Activated CD8-positive, alpha-beta T cell treated with anti-CD3 and anti-CD28 coated beads, Interleukin-2, amount 10 ng/mL, durations not matched to agents 7 days and 5 days (primary cell): ENCODE measurements around the gene SRSF6. TPM values are rescaled to one million over a fixed set of nuclear protein-coding genes. Genes with fewer than 3 reads are reported as not detected.

Experiments used
- ATAC-seq: fragments of 150-1000 bp; cut with Tn5 transposase; one replicate; pipeline ENCODE4 v1.10.0; 2021; ENCODE audit warnings: moderate library complexity
- CTCF ChIA-PET: fragments of 350-600 bp; sonication (Branson Sonifier 250); formaldehyde crosslinking; loops from one replicate; lab custom pipeline; 2021; ENCODE audit warnings: antibody characterized with exemption; lab: Charles Lee
- POLR2A ChIA-PET: fragments of 350-600 bp; sonication (Branson Sonifier 250); formaldehyde crosslinking; loops from one replicate; lab custom pipeline; 2021; ENCODE audit warnings: antibody characterized with exemption; lab: Charles Lee
- DNase-seq: peaks from one replicate; pipeline ENCODE4 v3.0.0-alpha.2; 2020
- H3K27ac Mint-ChIP-seq: one replicate; pipeline ENCODE4 v1.8.0; 2021; ENCODE audit warnings: mild to moderate bottlenecking, mixed read lengths
- H3K27me3 Mint-ChIP-seq: one replicate; pipeline ENCODE4 v1.8.0; 2021; ENCODE audit warnings: low read depth, mixed read lengths
- H3K36me3 Mint-ChIP-seq: one replicate; pipeline ENCODE4 v1.8.0; 2021; ENCODE audit warnings: low read depth, mixed read lengths
- H3K4me1 Mint-ChIP-seq: one replicate; pipeline ENCODE4 v1.8.0; 2021; ENCODE audit warnings: low read depth, mixed read lengths
- H3K4me3 Mint-ChIP-seq: one replicate; pipeline ENCODE4 v1.8.0; 2021; ENCODE audit warnings: mild to moderate bottlenecking, mixed read lengths
- H3K9me3 Mint-ChIP-seq: one replicate; pipeline ENCODE4 v1.8.0; 2022; ENCODE audit warnings: mixed read lengths; ENCODE audit not compliant: insufficient read depth
- total RNA-seq, 2 experiments: library from RNA; stranded (reverse); gene quantifications; one replicate each; pipeline ENCODE4 v1.2.3, GENCODE V29; 2021

SRSF6 gene
- total RNA-seq, 2 experiments from 2014 or later: 141 to 142 TPM

DNA sequence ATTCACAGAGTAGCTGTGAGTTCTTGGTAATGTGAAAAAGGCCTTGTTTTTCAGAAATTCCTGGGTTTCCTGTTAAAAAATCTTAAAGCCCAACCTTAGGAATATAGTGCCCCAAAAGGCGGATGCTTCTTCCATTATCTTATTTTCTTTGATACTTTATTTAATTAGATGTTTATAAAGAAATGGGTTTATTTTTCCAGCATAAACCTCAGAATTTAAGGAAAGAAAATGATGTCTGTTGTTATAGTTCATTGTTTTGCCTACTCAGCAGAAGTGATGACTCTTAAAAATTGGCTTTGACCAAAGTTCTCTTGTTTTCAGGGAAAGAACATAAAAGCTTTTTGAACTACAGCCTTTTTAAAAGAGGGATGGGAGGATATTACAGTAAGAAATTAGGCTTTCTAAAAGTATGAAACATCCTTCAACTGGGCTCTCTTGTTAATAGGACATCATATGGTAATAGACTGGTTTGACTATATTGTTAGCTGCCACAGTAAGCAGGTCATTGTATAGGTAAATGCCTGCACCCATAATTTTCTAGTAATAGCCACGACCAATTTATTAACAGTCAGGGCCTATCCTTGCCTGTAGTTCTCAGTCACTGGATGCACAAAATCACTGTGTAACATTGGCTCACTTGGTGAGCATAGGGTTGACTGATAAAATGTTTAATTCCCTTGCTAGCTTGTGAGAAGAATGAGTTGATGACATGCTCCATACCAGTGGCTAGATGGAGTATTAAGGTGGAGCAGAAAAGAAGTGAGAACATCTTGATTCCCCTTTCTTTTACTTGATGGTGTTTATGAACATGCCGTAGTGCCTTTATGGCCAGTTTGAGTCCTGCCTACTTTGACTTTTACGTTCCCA is 5.2 kb downstream of the SRSF6 start:
- ATAC-seq (no peak), DNase-seq (no peak)
- Mint-ChIP-seq H3K27me3 (no peaks in the 10 kb centered on the region), H3K36me3 (peaks cover 75% of the 10 kb centered on the region), H3K27ac (no peak overlapping the region), H3K4me1 (peaks cover 30% of the 10 kb centered on the region), H3K4me3 (no peak overlapping the region), H3K9me3 (no peaks in the 10 kb centered on the region)
- POLR2A ChIA-PET: no interaction called here
- CTCF ChIA-PET: no interaction called here

- CTCF ChIA-PET: no interaction called here
- POLR2A ChIA-PET: no interaction called here
- no peak for DNase-seq
- no peak for ATAC-seq
- H3K9me3 Mint-ChIP-seq: no peaks in the 10 kb centered on the region
- H3K27ac Mint-ChIP-seq: no peak overlapping the region
- H3K27me3 Mint-ChIP-seq: no peaks in the 10 kb centered on the region
- peaks cover 75% of the 10 kb centered on the region for H3K36me3 Mint-ChIP-seq
- peaks cover 30% of the 10 kb centered on the region for H3K4me1 Mint-ChIP-seq
- H3K4me3 Mint-ChIP-seq: no peak overlapping the region
These were observed 6.0 kb downstream of the SRSF6 start for GRCh38 chr20:43463527-43464218.

DNA sequence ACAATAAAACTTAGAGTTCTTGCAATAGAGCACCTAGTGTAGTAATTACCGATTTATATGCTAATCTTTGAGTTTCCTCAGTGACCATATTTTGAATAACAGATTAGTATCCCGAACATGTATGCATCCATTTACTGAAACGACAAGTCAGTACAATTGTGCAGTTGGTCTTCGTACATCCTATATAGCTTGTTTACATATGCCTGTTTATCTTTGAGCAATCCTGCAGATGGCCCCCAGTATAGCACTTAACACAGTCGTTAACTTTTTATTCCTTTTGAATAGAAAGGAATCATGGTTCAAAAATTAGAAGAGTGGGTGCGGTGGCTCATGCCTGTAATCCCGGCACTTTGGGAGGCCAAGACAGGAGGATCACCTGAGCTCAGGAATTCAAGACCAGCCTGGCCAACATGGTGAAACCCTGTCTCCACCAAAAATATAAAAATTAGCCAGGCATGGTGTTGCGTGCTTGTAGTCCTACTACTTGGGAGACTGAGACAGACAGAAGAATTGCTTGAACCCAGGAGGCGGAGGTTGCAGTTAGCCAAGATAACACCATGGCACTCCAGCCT is 6.6 kb downstream of the SRSF6 start:
- no peak overlapping the region for H3K27ac Mint-ChIP-seq
- peaks cover 69% of the 10 kb centered on the region for H3K36me3 Mint-ChIP-seq
- ChIA-PET POLR2A (no interaction called here), CTCF (no interaction called here)
- ATAC-seq (no peak), DNase-seq (no peak)
- H3K4me3 Mint-ChIP-seq: no peak overlapping the region
- H3K27me3 Mint-ChIP-seq: no peaks in the 10 kb centered on the region
- H3K9me3 Mint-ChIP-seq: no peaks in the 10 kb centered on the region
- H3K4me1 Mint-ChIP-seq: peaks cover 25% of the 10 kb centered on the region

- Mint-ChIP-seq H3K36me3 (peaks cover 61% of the 10 kb centered on the region), H3K4me3 (no peak overlapping the region), H3K27ac (no peak overlapping the region), H3K27me3 (no peaks in the 10 kb centered on the region), H3K9me3 (no peaks in the 10 kb centered on the region), H3K4me1 (peaks cover 13% of the 10 kb centered on the region)
- no peak for DNase-seq
- ChIA-PET CTCF (interaction anchor here (1.0 kb wide), 1 partner anchor 17 kb away, joined by 4 read pairs; no protein-coding TSS in a partner anchor), POLR2A (interaction anchor here (1.6 to 2.2 kb wide), 3 partner anchors 8 to 104 kb away, joined by 4 to 12 read pairs (median 7); partner anchors contain the start of gene SRSF6)
- ATAC-seq: peak; percentile 12
These were observed 7.9 kb downstream of the SRSF6 start for GRCh38 chr20:43465625-43465943.

GRCh38 chr20:43467589-43467988 is 9.9 kb downstream of the SRSF6 start:
- H3K9me3 Mint-ChIP-seq: no peaks in the 10 kb centered on the region
- no peaks in the 10 kb centered on the region for H3K27me3 Mint-ChIP-seq
- no peak overlapping the region for H3K4me3 Mint-ChIP-seq
- POLR2A ChIA-PET: no interaction called here
- H3K4me1 Mint-ChIP-seq: peaks cover 3% of the 10 kb centered on the region
- no peak overlapping the region for H3K27ac Mint-ChIP-seq
- DNase-seq: no peak
- CTCF ChIA-PET: interaction anchor here (1.7 kb wide), 1 partner anchor 19 kb away, joined by 5 read pairs; no protein-coding TSS in a partner anchor
- H3K36me3 Mint-ChIP-seq: peaks cover 47% of the 10 kb centered on the region
- no peak for ATAC-seq

GRCh38 chr20:43472671-43473380 is 15.1 kb downstream of the SRSF6 start:
- peaks cover 8% of the 10 kb centered on the region for H3K27me3 Mint-ChIP-seq
- H3K4me3 Mint-ChIP-seq: no peak overlapping the region
- H3K36me3 Mint-ChIP-seq: peaks cover 5% of the 10 kb centered on the region
- DNase-seq (no peak), ATAC-seq (no peak)
- H3K9me3 Mint-ChIP-seq: no peaks in the 10 kb centered on the region
- no peak overlapping the region for H3K27ac Mint-ChIP-seq
- ChIA-PET POLR2A (no interaction called here), CTCF (no interaction called here)
- peaks cover 4% of the 10 kb centered on the region for H3K4me1 Mint-ChIP-seq

DNA sequence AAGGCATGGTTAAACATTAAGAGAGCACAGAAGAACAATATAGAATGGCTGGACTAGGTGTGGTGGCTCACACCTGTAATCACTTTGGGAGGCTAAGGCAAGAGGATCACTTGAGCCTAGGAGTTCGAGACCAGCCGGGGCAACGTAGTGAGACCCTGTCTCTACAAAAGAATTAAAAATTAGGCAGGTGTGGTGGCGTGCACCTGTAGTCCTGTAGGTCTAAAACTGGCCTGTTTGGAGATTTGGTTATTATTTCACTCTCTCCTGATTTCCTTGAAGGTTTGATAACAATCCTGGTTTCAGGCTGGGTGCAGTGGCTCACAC is 15.6 kb downstream of the SRSF6 start:
- ChIA-PET POLR2A (no interaction called here), CTCF (no interaction called here)
- Mint-ChIP-seq H3K27me3 (peaks cover 13% of the 10 kb centered on the region), H3K36me3 (peaks cover 5% of the 10 kb centered on the region), H3K9me3 (no peaks in the 10 kb centered on the region), H3K4me1 (peaks cover 4% of the 10 kb centered on the region), H3K27ac (no peak overlapping the region), H3K4me3 (no peak overlapping the region)
- DNase-seq (no peak), ATAC-seq (no peak)

DNA sequence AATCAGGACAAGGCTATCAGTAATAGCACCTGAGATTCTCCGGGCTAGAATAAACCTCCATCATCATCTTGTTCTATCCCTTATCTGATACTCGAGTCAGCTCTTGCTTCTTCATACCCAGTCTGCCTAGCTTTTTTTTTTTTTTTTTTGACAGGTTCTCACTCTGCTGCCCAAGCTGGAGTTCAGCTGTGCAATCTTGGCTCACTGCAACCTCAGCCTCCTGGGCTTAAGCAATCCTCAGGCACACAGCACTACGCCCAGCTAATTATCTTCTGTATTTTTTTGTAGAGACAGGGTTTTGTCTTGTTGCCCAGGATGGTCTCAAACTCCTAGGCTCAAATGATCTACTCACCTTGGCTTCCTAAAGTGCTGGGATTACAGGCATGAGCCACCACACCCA is 19.5 kb downstream of the SRSF6 start:
- POLR2A ChIA-PET: interaction anchor here (1.2 to 1.7 kb wide), 2 partner anchors 11 to 19 kb away, joined by 6 to 7 read pairs; partner anchors contain the start of gene SRSF6
- ATAC-seq (no peak), DNase-seq (no peak)
- CTCF ChIA-PET: interaction anchor here (0.9 kb wide), 1 partner anchor 20 kb away, joined by 3 read pairs; the partner anchor contains the start of gene SRSF6
- Mint-ChIP-seq H3K27me3 (peaks cover 21% of the 10 kb centered on the region), H3K4me1 (peaks cover 4% of the 10 kb centered on the region), H3K27ac (no peak overlapping the region), H3K36me3 (no peaks in the 10 kb centered on the region), H3K4me3 (no peak overlapping the region), H3K9me3 (no peaks in the 10 kb centered on the region)

GRCh38 chr20:43477619-43478018 is 19.9 kb downstream of the SRSF6 start:
- POLR2A ChIA-PET: interaction anchor here (1.2 to 1.7 kb wide), 2 partner anchors 11 to 20 kb away, joined by 6 to 7 read pairs; partner anchors contain the start of gene SRSF6
- Mint-ChIP-seq H3K9me3 (no peaks in the 10 kb centered on the region), H3K27me3 (peaks cover 21% of the 10 kb centered on the region), H3K4me3 (no peak overlapping the region), H3K4me1 (peaks cover 4% of the 10 kb centered on the region), H3K27ac (no peak overlapping the region), H3K36me3 (no peaks in the 10 kb centered on the region)
- CTCF ChIA-PET: interaction anchor here (0.9 kb wide), 1 partner anchor 20 kb away, joined by 3 read pairs; the partner anchor contains the start of gene SRSF6
- DNase-seq: no peak
- no peak for ATAC-seq

DNA sequence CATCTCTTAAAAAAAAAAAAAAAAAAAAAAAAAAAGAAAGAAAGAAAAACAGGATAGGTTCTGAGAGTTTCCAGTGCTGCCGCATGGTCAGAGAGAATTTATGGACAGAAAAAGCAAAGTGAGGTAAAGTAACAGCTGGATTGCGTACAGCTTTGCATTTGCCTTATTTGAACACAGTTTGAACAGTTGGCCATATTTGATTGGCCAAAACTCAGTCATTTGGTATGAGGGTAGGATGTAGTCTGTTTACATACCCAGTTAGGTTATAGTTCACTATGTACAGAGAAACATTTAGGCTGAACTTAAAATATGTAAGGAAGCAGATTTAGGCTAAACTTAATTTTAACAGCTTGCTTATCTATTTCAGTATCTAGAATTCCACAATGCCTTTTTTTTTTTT is 32.3 kb downstream of the SRSF6 start:
- H3K27ac Mint-ChIP-seq: no peak overlapping the region
- H3K27me3 Mint-ChIP-seq: peaks cover 8% of the 10 kb centered on the region
- ChIA-PET POLR2A (no interaction called here), CTCF (interaction anchor here (1.7 kb wide), 1 partner anchor 41 kb away, joined by 4 read pairs; no protein-coding TSS in a partner anchor)
- ATAC-seq: no peak
- no peak for DNase-seq
- H3K4me3 Mint-ChIP-seq: no peak overlapping the region
- no peaks in the 10 kb centered on the region for H3K36me3 Mint-ChIP-seq
- H3K9me3 Mint-ChIP-seq: no peaks in the 10 kb centered on the region
- H3K4me1 Mint-ChIP-seq: peaks cover 3% of the 10 kb centered on the region

- peaks cover 8% of the 10 kb centered on the region for H3K27me3 Mint-ChIP-seq
- ChIA-PET CTCF (no interaction called here), POLR2A (no interaction called here)
- ATAC-seq: no peak
- DNase-seq: no peak
- H3K36me3 Mint-ChIP-seq: no peaks in the 10 kb centered on the region
- H3K4me3 Mint-ChIP-seq: no peak overlapping the region
- H3K27ac Mint-ChIP-seq: no peak overlapping the region
- no peaks in the 10 kb centered on the region for H3K9me3 Mint-ChIP-seq
- H3K4me1 Mint-ChIP-seq: peaks cover 3% of the 10 kb centered on the region
These were observed 34.4 kb downstream of the SRSF6 start for GRCh38 chr20:43492101-43492500.
